Stimulated activated naive CD4-positive, alpha-beta T cell treated with Interleukin-2 at 50 U/mL for 16 hours (primary cell): ENCODE results near the gene PSMD12.
"Not testable (repeated sequence)": the region's sequence is repeated elsewhere in the genome, so short reads cannot be mapped to it uniquely, and the experiment has no call there.

Experiments
- DNase-seq: peaks from one replicate; lab custom pipeline; 2025; lab: John Stamatoyannopoulos, UW

The PSMD12 gene

GRCh38 chr17:67310406-67310805, 56.0 kb downstream of the PSMD12 start:
- DNase-seq, result no peak

GRCh38 chr17:67305446-67306235, 60.7 kb downstream of the PSMD12 start:
- not testable (repeated sequence) for DNase-seq

- no peak for DNase-seq
Observed at GRCh38 chr17:67297454-67297960, 68.9 kb downstream of the PSMD12 start.

- DNase-seq, result no peak
Observed at GRCh38 chr17:67294451-67295199, 71.8 kb downstream of the PSMD12 start.

GRCh38 chr17:67293251-67294203, 72.8 kb downstream of the PSMD12 start:
- peak; percentile 61 for DNase-seq

- no peak for DNase-seq
Observed at GRCh38 chr17:67290711-67291291, 75.6 kb downstream of the PSMD12 start.

- DNase-seq, result no peak
Observed at GRCh38 chr17:67290244-67290643, 76.1 kb downstream of the PSMD12 start.

- DNase-seq, result no peak
Observed at GRCh38 chr17:67289181-67289876, 77.0 kb downstream of the PSMD12 start.
